DOHH2 (cell line): ENCODE data around the gene VARS2.

Experiments used
- EZH2phosphoT487 ChIP-seq: fragments of 200-600 bp; sonication (generic); IDR thresholded peaks from 2 replicates; pipeline ENCODE4 v1.6.1; 2017; ENCODE audit warnings: borderline replicate concordance, mild to moderate bottlenecking, antibody characterized with exemption, low read length, moderate library complexity, mixed read lengths
- TF ChIP-seq, protein P1 (sequence below): fragments of 200-600 bp; sonication (generic); IDR thresholded peaks from one replicate; pipeline ENCODE4 v1.5.1; 2014; ENCODE audit warnings: antibody characterized with exemption, mild to moderate bottlenecking, low read depth, low read length; ENCODE audit not compliant: poor library complexity, severe bottlenecking

DNA sequence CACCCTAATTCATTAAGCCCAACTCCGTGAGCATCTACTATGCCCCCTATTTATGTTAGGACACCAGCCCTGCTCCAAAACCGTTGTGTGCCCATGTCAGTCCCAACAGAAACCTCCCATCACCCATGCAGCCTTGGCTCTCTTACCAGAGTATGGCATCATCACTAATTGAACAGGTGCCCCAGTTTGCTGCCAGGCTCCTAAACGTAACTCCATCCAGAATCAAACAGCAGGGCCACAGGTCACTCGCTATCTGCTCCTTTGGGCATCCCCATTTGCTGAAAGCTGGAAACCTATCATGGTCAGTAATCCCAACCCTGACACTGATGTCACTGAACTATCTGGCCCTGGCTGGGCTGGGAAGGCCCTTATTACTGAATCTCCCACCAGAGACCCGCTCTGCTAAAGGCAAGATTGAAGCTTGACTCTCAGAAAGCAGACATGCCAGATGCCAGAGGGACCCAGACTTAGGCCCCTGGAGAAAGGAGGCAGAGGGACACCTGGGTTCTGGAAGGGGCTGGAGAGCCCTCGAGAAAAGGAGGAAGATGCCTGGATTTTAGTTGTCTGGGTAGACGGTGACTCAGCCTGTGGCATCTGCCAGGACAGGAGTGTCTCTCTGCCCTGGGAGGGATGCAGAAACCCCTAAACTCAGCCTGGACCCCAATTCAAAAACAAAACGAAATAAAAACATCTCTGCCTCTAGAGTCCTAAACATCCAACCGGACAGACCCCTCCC is 40.8 kb downstream of the VARS2 start:
- TF ChIP-seq, protein P1, sequence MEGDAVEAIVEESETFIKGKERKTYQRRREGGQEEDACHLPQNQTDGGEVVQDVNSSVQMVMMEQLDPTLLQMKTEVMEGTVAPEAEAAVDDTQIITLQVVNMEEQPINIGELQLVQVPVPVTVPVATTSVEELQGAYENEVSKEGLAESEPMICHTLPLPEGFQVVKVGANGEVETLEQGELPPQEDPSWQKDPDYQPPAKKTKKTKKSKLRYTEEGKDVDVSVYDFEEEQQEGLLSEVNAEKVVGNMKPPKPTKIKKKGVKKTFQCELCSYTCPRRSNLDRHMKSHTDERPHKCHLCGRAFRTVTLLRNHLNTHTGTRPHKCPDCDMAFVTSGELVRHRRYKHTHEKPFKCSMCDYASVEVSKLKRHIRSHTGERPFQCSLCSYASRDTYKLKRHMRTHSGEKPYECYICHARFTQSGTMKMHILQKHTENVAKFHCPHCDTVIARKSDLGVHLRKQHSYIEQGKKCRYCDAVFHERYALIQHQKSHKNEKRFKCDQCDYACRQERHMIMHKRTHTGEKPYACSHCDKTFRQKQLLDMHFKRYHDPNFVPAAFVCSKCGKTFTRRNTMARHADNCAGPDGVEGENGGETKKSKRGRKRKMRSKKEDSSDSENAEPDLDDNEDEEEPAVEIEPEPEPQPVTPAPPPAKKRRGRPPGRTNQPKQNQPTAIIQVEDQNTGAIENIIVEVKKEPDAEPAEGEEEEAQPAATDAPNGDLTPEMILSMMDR: no peak
- no peak for TF ChIP-seq EZH2phosphoT487
